NCI-H1092 treated with DMSO at 0.1 percent for 48 hours (cell line): ENCODE measurements around the gene CREBBP.

ENCODE experiments used
- DNase-seq: peaks from one replicate; lab custom pipeline; 2025; lab: John Stamatoyannopoulos, UW

The CREBBP gene

GRCh38 chr16:3879887-3880564 is 487 bp downstream of the CREBBP start:
- DNase-seq = peak; percentile 40

- peak; percentile 10 for DNase-seq
Measured at GRCh38 chr16:3879258-3879886, 1.1 kb downstream of the CREBBP start.

- no peak for DNase-seq
Measured at GRCh38 chr16:3878610-3879009, 1.9 kb downstream of the CREBBP start.

GRCh38 chr16:3876695-3877094 is 3.8 kb downstream of the CREBBP start:
- no peak for DNase-seq

GRCh38 chr16:3876160-3876559 is 4.4 kb downstream of the CREBBP start:
- no peak for DNase-seq

- no peak for DNase-seq
Measured at GRCh38 chr16:3874794-3875692, 5.5 kb downstream of the CREBBP start.

GRCh38 chr16:3874242-3874641 is 6.3 kb downstream of the CREBBP start:
- no peak for DNase-seq

GRCh38 chr16:3873482-3874173 is 6.9 kb downstream of the CREBBP start:
- DNase-seq = no peak

- DNase-seq = no peak
Measured at GRCh38 chr16:3872216-3872895, 8.2 kb downstream of the CREBBP start.

GRCh38 chr16:3868967-3869366 is 11.5 kb downstream of the CREBBP start:
- DNase-seq = no peak

- DNase-seq = no peak
Measured at GRCh38 chr16:3868556-3868955, 12.0 kb downstream of the CREBBP start.

- DNase-seq = no peak
Measured at GRCh38 chr16:3866703-3867431, 13.6 kb downstream of the CREBBP start.

GRCh38 chr16:3865241-3865640 is 15.3 kb downstream of the CREBBP start:
- DNase-seq = no peak

GRCh38 chr16:3864562-3864961 is 16.0 kb downstream of the CREBBP start:
- no peak for DNase-seq

GRCh38 chr16:3863587-3863986 is 16.9 kb downstream of the CREBBP start:
- no peak for DNase-seq

GRCh38 chr16:3861808-3862451 is 18.6 kb downstream of the CREBBP start:
- no peak for DNase-seq

GRCh38 chr16:3859889-3860288 is 20.6 kb downstream of the CREBBP start:
- no peak for DNase-seq

GRCh38 chr16:3858801-3859200 is 21.7 kb downstream of the CREBBP start:
- DNase-seq = no peak

- no peak for DNase-seq
Measured at GRCh38 chr16:3857189-3858043, 23.1 kb downstream of the CREBBP start.
